ENCODE data around the gene TTF1. TPM values are rescaled to one million over a fixed set of nuclear protein-coding genes. Genes with fewer than 3 reads are reported as not detected.

TTF1 gene
- total and polyA plus RNA-seq, 10 of the 15 experiments (the other 5 are each of a cell fraction or from before 2014, with no cell fraction given) = 11.3 to 25.5 (median 16.0) TPM

- no peak overlapping the region for H2AFZ ChIP-seq (ENCODE audit: control insufficient read depth, low read depth, low read length)
- intact Hi-C loops (cut with micrococcal nuclease; ENCODE audit: unreplicated experiment) (loop anchor here (10.0 kb wide), 1 partner anchor 236 kb away; no protein-coding TSS in a partner anchor), in situ Hi-C loops (cut with MboI) (no loop called here)
- no peak overlapping the region for H3K4me2 ChIP-seq (ENCODE audit: control insufficient read depth, insufficient read depth)
- CTCF ChIA-PET = no interaction called here
- RAD21 ChIA-PET (ENCODE audit: unreplicated experiment) = no interaction called here
- no peaks in the 10 kb centered on the region for H3K9me3 ChIP-seq (replicated peaks; ENCODE audit: control insufficient read depth, insufficient read depth, low read length)
- SMC1A ChIA-PET (ENCODE audit: uncharacterized antibody, unreplicated experiment) = no interaction called here
- H3K27ac ChIP-seq (ENCODE audit: control insufficient read depth, insufficient read depth) = no peak overlapping the region
- H3K4me1 ChIP-seq (ENCODE audit: control insufficient read depth, insufficient read depth, low read length) = no peaks in the 10 kb centered on the region
- H3K9ac ChIP-seq (ENCODE audit: control insufficient read depth, insufficient read depth, low read length) = no peak overlapping the region
- FAIRE-seq = no peak
- no peak overlapping the region for H3K4me3 ChIP-seq
- H3K79me2 ChIP-seq (ENCODE audit: control insufficient read depth, insufficient read depth, low read length) = no peaks in the 10 kb centered on the region
- no TSS peak for BruUV-seq (replicated peaks)
- no peaks in the 10 kb centered on the region for H4K20me1 ChIP-seq (ENCODE audit: control insufficient read depth, insufficient read depth)
- DNase-seq (ENCODE audit: low read depth, low spot score) = no peak
- no peaks in the 10 kb centered on the region for H3K36me3 ChIP-seq (ENCODE audit: control insufficient read depth in 2 of 2, insufficient read depth in 2 of 2, low read length in 1 of 2)
- no peak for ATAC-seq
- H3K27me3 ChIP-seq (replicated peaks in 1 of 2; ENCODE audit: control insufficient read depth in 2 of 2, insufficient read depth in 2 of 2, low read length in 1 of 2) = peaks cover 0 to 11% of the 10 kb centered on the region in 2 experiments; a peak in 3 of 4 replicates
- POLR2A ChIA-PET = no interaction called here
- WGBS (ENCODE audit: insufficient coverage, insufficient replicate concordance, low lambda C conversion rate, missing lambda C conversion rate) = 27% methylated on average over 5 of the region's 5 CpGs
- TF ChIP-seq ZNF592 (IDR thresholded peaks at IDR 0.05) (no peak), USF2 (IDR thresholded peaks at IDR 0.05; ENCODE audit: borderline replicate concordance, low read depth, low read length) (no peak), CBX5 (IDR thresholded peaks at IDR 0.05; ENCODE audit: low read depth) (no peak), ZNF24 (IDR thresholded peaks at IDR 0.05) (no peak), RCOR1 (conservative IDR thresholded peaks at IDR 0.05; ENCODE audit: low read depth, low read length) (no peak), RUNX3 (IDR thresholded peaks at IDR 0.05; ENCODE audit: low read length) (no peak), TARDBP (IDR thresholded peaks at IDR 0.05; ENCODE audit: borderline replicate concordance) (no peak), SUPT20H (IDR thresholded peaks at IDR 0.05; ENCODE audit: borderline replicate concordance, control insufficient read depth, low read depth, low read length) (no peak), TCF7 (IDR thresholded peaks at IDR 0.05; ENCODE audit: borderline replicate concordance) (no peak), KAT2A (conservative IDR thresholded peaks at IDR 0.05; ENCODE audit: control insufficient read depth, low read depth, low read length) (no peak), TCF12 (IDR thresholded peaks at IDR 0.05; ENCODE audit: low read depth, low read length) (no peak), PBX3 (IDR thresholded peaks at IDR 0.05; ENCODE audit: insufficient replicate concordance, low read depth, low read length) (no peak)
- TF ChIP-seq, protein P1, sequence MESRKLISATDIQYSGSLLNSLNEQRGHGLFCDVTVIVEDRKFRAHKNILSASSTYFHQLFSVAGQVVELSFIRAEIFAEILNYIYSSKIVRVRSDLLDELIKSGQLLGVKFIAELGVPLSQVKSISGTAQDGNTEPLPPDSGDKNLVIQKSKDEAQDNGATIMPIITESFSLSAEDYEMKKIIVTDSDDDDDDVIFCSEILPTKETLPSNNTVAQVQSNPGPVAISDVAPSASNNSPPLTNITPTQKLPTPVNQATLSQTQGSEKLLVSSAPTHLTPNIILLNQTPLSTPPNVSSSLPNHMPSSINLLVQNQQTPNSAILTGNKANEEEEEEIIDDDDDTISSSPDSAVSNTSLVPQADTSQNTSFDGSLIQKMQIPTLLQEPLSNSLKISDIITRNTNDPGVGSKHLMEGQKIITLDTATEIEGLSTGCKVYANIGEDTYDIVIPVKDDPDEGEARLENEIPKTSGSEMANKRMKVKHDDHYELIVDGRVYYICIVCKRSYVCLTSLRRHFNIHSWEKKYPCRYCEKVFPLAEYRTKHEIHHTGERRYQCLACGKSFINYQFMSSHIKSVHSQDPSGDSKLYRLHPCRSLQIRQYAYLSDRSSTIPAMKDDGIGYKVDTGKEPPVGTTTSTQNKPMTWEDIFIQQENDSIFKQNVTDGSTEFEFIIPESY (IDR thresholded peaks at IDR 0.05) = no peak
These were observed 12.2 kb upstream of the TTF1 start for GRCh38 chr9:132418726-132419363.

Data from GM12878 (cell line).